Measurements from ENCODE around the gene DCUN1D3.

GRCh38 chr16:20868890-20869289 is 31.3 kb downstream of the DCUN1D3 start:
- TF ChIP-seq CTCF (IDR thresholded peaks at IDR 0.05) (no peak), POLR2A (IDR thresholded peaks at IDR 0.05) (no peak)
